Fibroblast of the aortic adventitia (primary cell): ENCODE measurements around the gene PYM1. TPM values are rescaled to one million over a fixed set of nuclear protein-coding genes. Genes with fewer than 3 reads are reported as not detected.
"Not testable (repeated sequence)": the region's sequence is repeated elsewhere in the genome, so short reads cannot be mapped to it uniquely, and the experiment has no call there.

ENCODE experiments used
- DNase-seq: peaks from one replicate; pipeline ENCODE4 v3.0.0-alpha.2; 2010; ENCODE audit warnings: low read depth
- H3K4me3 ChIP-seq: 2 replicates; pipeline ENCODE4 v1.5.1; 2011; ENCODE audit warnings: low read depth, mild to moderate bottlenecking, control low read depth, low read length, moderate library complexity
- total RNA-seq: library from RNA; depleted of rRNA; stranded (reverse); fragments of >200 nt; gene quantifications from 2 replicates; pipeline ENCODE4 v1.2.3, GENCODE V29; 2012; ENCODE audit warnings: low replicate concordance
- TF ChIP-seq, protein P1 (sequence below): IDR thresholded peaks from 2 replicates; pipeline ENCODE4 v1.5.1; 2011; ENCODE audit warnings: mild to moderate bottlenecking, low read length, control low read depth, inconsistent platforms; ENCODE audit not compliant: insufficient read depth

The PYM1 gene
- total RNA-seq, 1 donor, result 23.3 TPM

- TF ChIP-seq, protein P1, sequence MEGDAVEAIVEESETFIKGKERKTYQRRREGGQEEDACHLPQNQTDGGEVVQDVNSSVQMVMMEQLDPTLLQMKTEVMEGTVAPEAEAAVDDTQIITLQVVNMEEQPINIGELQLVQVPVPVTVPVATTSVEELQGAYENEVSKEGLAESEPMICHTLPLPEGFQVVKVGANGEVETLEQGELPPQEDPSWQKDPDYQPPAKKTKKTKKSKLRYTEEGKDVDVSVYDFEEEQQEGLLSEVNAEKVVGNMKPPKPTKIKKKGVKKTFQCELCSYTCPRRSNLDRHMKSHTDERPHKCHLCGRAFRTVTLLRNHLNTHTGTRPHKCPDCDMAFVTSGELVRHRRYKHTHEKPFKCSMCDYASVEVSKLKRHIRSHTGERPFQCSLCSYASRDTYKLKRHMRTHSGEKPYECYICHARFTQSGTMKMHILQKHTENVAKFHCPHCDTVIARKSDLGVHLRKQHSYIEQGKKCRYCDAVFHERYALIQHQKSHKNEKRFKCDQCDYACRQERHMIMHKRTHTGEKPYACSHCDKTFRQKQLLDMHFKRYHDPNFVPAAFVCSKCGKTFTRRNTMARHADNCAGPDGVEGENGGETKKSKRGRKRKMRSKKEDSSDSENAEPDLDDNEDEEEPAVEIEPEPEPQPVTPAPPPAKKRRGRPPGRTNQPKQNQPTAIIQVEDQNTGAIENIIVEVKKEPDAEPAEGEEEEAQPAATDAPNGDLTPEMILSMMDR, result peak; percentile 80
- peak overlapping the region; percentile 97 for H3K4me3 ChIP-seq
- peak; percentile 88 for DNase-seq
Measured at GRCh38 chr12:55926738-55927587, 731 bp downstream of the PYM1 start.

GRCh38 chr12:55925870-55926737 is 1.6 kb downstream of the PYM1 start:
- peak overlapping the region; percentile 97 for H3K4me3 ChIP-seq
- DNase-seq, result no peak
- TF ChIP-seq, protein P1, result no peak

DNA sequence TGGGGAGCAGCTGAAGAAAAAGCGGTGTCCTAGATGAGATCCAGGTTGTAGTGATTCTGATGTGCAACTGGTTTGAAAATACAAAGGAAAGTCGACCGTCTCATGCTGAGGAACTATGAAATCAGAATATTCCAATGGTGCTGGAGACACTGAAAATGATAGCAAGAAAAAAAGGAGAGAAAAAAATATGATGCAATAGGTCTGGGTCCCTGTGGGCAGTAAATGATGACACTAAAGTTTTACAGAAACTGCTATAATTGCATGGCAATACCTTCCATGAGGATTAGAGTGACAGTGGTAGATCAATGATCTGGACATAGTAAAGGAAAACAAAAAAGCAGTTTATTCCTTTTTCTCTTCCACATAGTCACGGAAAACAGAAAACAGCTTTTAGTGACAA is 2.3 kb downstream of the PYM1 start:
- no peak for DNase-seq

GRCh38 chr12:55923648-55924047 is 4.0 kb downstream of the PYM1 start:
- H3K4me3 ChIP-seq, DNase-seq: not testable (repeated sequence)

More for the DNA sequence above, 2.3 kb downstream of the PYM1 start:
- H3K4me3 ChIP-seq, result no peak overlapping the region
- TF ChIP-seq, protein P1, result no peak

GRCh38 chr12:55922126-55922525 is 5.6 kb downstream of the PYM1 start:
- TF ChIP-seq, protein P1, result no peak
- no peak for DNase-seq

DNA sequence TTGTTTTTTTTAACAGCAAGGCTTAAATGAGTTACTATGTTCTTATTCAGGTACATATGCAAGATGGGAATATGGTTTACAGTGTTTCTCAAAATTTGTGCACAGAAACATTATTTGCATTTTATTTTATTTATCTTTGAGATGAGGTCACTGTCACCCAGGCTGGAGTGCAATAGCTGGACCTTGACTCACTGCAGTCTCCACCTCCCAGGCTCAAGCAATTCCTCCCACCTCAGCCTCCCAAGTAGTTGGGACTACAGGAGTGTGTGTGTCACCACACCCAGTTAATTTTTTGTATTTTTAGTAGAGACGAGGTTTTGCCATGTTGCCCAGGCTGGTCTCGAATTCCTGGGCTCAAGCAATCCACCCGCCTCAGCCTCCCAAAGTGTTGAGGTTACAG is 8.7 kb downstream of the PYM1 start:
- H3K4me3 ChIP-seq, result not testable (repeated sequence)
- peak; percentile 24 for DNase-seq

More at GRCh38 chr12:55922126-55922525, 5.6 kb downstream of the PYM1 start:
- no peak overlapping the region for H3K4me3 ChIP-seq

GRCh38 chr12:55915482-55915859 is 12.2 kb downstream of the PYM1 start:
- DNase-seq, result no peak
- no peak overlapping the region for H3K4me3 ChIP-seq
- TF ChIP-seq, protein P1, result no peak
